ENCODE data around the gene RPS27. TPM values are rescaled to one million over a fixed set of nuclear protein-coding genes. Genes with fewer than 3 reads are reported as not detected.

RPS27 gene
- total RNA-seq, 2 experiments from 2014 or later: 2,833 to 5,738 TPM

DNA sequence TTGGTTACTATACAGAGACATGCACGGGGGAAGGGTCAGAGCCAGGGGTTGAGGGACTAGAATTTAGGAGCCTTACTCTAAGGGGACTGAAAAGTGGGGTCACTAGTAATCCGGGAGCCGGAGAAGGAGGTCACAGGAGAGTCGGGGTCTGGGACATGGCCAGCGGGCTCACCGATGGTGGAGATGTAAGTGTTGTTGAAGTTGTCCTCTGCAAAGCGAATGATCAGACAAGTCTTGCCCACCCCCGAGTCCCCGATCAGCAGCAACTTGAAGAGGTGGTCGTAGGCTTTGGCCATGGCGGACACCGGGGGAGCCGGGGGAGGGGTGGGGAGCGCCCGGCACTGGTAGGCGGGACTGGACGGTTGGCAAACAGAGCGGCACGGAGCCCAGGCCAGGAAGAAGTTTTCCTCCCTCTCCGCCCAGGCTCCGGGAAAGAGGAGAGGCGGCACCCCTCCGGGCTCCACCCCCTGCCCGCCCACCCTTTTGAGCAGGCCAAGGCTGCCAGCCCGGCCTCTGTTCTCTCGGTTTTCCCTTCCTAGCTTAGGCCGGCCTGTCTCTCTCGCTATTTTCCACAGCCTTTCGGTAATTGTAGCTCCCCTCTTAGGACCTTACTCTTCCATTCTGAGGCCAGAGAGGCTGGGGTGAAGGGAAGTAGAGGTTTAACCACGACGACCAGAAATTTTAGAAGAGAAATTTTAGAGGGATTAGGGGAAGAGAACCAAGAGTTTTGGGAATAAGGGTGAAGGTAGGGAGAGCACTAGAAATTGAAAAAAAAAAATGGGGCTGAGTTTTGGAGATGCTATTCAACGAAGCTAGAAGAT is 4.4 kb upstream of the RPS27 start, which contains the start of gene RAB13:
TSS of gene RAB13 (minus strand) at position 399 of the 821 bp plus-strand sequence. CDS start at position 296, 103 bp downstream.
- DNase-seq (ENCODE audit: low spot score): no peak
- TF ChIP-seq, protein P1, sequence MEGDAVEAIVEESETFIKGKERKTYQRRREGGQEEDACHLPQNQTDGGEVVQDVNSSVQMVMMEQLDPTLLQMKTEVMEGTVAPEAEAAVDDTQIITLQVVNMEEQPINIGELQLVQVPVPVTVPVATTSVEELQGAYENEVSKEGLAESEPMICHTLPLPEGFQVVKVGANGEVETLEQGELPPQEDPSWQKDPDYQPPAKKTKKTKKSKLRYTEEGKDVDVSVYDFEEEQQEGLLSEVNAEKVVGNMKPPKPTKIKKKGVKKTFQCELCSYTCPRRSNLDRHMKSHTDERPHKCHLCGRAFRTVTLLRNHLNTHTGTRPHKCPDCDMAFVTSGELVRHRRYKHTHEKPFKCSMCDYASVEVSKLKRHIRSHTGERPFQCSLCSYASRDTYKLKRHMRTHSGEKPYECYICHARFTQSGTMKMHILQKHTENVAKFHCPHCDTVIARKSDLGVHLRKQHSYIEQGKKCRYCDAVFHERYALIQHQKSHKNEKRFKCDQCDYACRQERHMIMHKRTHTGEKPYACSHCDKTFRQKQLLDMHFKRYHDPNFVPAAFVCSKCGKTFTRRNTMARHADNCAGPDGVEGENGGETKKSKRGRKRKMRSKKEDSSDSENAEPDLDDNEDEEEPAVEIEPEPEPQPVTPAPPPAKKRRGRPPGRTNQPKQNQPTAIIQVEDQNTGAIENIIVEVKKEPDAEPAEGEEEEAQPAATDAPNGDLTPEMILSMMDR (conservative IDR thresholded peaks at IDR 0.05; ENCODE audit: low read length): no peak
- no peak for TF ChIP-seq EZH2phosphoT487 (IDR thresholded peaks at IDR 0.05; ENCODE audit: borderline replicate concordance, low read depth, low read length)
- Histone ChIP-seq H3K79me2 (ENCODE audit: insufficient read depth, low read depth, low read length) (peaks cover 6% of the 10 kb centered on the region), H3K9me2 (ENCODE audit: insufficient read depth, low read length) (no peaks in the 10 kb centered on the region), H3K27ac (ENCODE audit: low read depth, low read length, poor library complexity, severe bottlenecking) (peak within 1 kb of the TSS; percentile 77), H4K20me1 (ENCODE audit: insufficient read depth, low read length) (no peaks in the 10 kb centered on the region), H2AFZ (ENCODE audit: low read length) (peak within 1 kb of the TSS; percentile 98), H3K4me3 (ENCODE audit: low read depth, low read length, poor library complexity, severe bottlenecking) (peak within 1 kb of the TSS; percentile 43), H3K36me3 (ENCODE audit: insufficient read depth, low read length) (peaks cover 5% of the 10 kb centered on the region), H3K9me3 (ENCODE audit: low read length) (no peaks in the 10 kb centered on the region), H3K4me2 (ENCODE audit: low read length) (peak within 1 kb of the TSS; percentile 64), H3K4me1 (ENCODE audit: insufficient read depth, low read length, poor library complexity, severe bottlenecking) (peaks cover 37% of the 10 kb centered on the region)
- POLR2A ChIA-PET: interaction anchor here (0.9 to 1.9 kb wide), 7 partner anchors 8 to 220 kb away, joined by 3 to 5 read pairs (median 4); partner anchors contain the start of genes JTB and SLC39A1
- intact Hi-C loops (cut with micrococcal nuclease; ENCODE audit: unreplicated experiment): loop anchor here (1.0 to 10.0 kb wide), 6 partner anchors 39 to 471 kb away; partner anchors contain the start of gene DENND4B
- CTCF ChIA-PET (ENCODE audit: unreplicated experiment): interaction anchor here (0.6 to 1.7 kb wide), 7 partner anchors 8 to 454 kb away, joined by 3 to 6 read pairs (median 3); partner anchors contain the start of gene JTB
- BruUV-seq (replicated peaks): no TSS peak

DNA sequence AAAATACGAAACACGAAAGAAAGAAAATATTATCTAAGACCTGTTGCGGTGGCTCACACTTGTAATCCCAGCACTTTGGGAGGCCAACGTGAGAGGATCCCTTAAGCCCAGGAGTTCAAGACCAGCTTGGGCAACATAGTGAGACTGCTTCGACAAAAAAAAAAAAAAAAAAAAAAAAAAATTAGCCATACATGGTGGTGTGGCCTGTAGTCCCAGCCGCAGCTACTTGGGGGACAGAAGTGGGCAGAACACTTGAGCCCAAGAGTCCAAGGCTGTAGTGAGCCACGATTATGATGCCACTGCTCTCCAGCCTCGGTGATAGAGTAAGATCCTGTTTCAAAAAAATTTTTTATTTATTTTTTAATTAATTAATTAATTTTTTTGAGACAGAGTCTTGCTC is 2.9 kb upstream of the RPS27 start:
- H3K4me1 ChIP-seq (ENCODE audit: insufficient read depth, low read length, poor library complexity, severe bottlenecking): peaks cover 47% of the 10 kb centered on the region
- ChIA-PET CTCF (ENCODE audit: unreplicated experiment) (interaction anchor here (0.7 to 1.7 kb wide), 7 partner anchors 10 to 415 kb away, joined by 3 to 6 read pairs (median 4); partner anchors contain the start of gene JTB), POLR2A (interaction anchor here (0.6 to 1.9 kb wide), 5 partner anchors 11 to 874 kb away, joined by 3 to 6 read pairs (median 3); no protein-coding TSS in a partner anchor)
- no peak for DNase-seq (ENCODE audit: low spot score)
- H3K4me3 ChIP-seq (ENCODE audit: low read depth, low read length, poor library complexity, severe bottlenecking): no peak overlapping the region
- TF ChIP-seq, protein P1 (conservative IDR thresholded peaks at IDR 0.05; ENCODE audit: low read length): no peak
- TF ChIP-seq EZH2phosphoT487 (IDR thresholded peaks at IDR 0.05; ENCODE audit: borderline replicate concordance, low read depth, low read length): no peak
- H3K79me2 ChIP-seq (ENCODE audit: insufficient read depth, low read depth, low read length): peaks cover 21% of the 10 kb centered on the region
- H3K27ac ChIP-seq (ENCODE audit: low read depth, low read length, poor library complexity, severe bottlenecking): peak overlapping the region; percentile 77
- peak overlapping the region; percentile 98; the same call in 1 of the 2 replicates for H2AFZ ChIP-seq (ENCODE audit: low read length)
- intact Hi-C loops (cut with micrococcal nuclease; ENCODE audit: unreplicated experiment): loop anchor here (2.0 to 10.0 kb wide), 4 partner anchors 41 to 473 kb away; partner anchors contain the start of gene DENND4B
- H3K9me2 ChIP-seq (ENCODE audit: insufficient read depth, low read length): no peaks in the 10 kb centered on the region
- H3K36me3 ChIP-seq (ENCODE audit: insufficient read depth, low read length): peaks cover 19% of the 10 kb centered on the region
- peak overlapping the region; percentile 64 for H3K4me2 ChIP-seq (ENCODE audit: low read length)
- peaks cover 2% of the 10 kb centered on the region; the same call in 1 of the 2 replicates for H4K20me1 ChIP-seq (ENCODE audit: insufficient read depth, low read length)
- no peaks in the 10 kb centered on the region; the same call in 1 of the 2 replicates for H3K9me3 ChIP-seq (ENCODE audit: low read length)
- BruUV-seq (replicated peaks): no TSS peak

Measured in OCI-LY7 (cell line).